ENCODE results near the gene UMPS.

GRCh38 chr3:124763206-124763605 is 33.0 kb downstream of the UMPS start:
- TF ChIP-seq POLR2A (IDR thresholded peaks at IDR 0.05; ENCODE audit: low read length): no peak
- no peak for TF ChIP-seq GATA1 (IDR thresholded peaks at IDR 0.05; ENCODE audit: low read depth, low read length)
